Measurements from ENCODE around the gene SSBP3. TPM values are rescaled to one million over a fixed set of nuclear protein-coding genes. Genes with fewer than 3 reads are reported as not detected.
"Not testable (repeated sequence)": the region's sequence is repeated elsewhere in the genome, so short reads cannot be mapped to it uniquely, and the experiment has no call there.

The SSBP3 gene
- 21.7 TPM for total RNA-seq

GRCh38 chr1:54406339-54407153 is at the start of gene SSBP3:
Gene SSBP3 (minus strand): TSS chr1:54406394.
- ATAC-seq (peak; percentile 91), DNase-seq (ENCODE audit: low spot score) (peak; percentile 94)

GRCh38 chr1:54453509-54453908 is 47.3 kb upstream of the SSBP3 start:
- no peak for ATAC-seq
- DNase-seq (ENCODE audit: low spot score): no peak

GRCh38 chr1:54453022-54453421 is 46.8 kb upstream of the SSBP3 start:
- DNase-seq (ENCODE audit: low spot score): no peak

GRCh38 chr1:54449431-54449830 is 43.2 kb upstream of the SSBP3 start:
- not testable (repeated sequence) for ATAC-seq

More at GRCh38 chr1:54453022-54453421, 46.8 kb upstream of the SSBP3 start:
- ATAC-seq: no peak

GRCh38 chr1:54448801-54449200 is 42.6 kb upstream of the SSBP3 start:
- not testable (repeated sequence) for DNase-seq (ENCODE audit: low spot score); ATAC-seq

More at GRCh38 chr1:54449431-54449830, 43.2 kb upstream of the SSBP3 start:
- not testable (repeated sequence) for DNase-seq (ENCODE audit: low spot score)

GRCh38 chr1:54447081-54447480 is 40.9 kb upstream of the SSBP3 start:
- not testable (repeated sequence) for DNase-seq (ENCODE audit: low spot score); ATAC-seq

GRCh38 chr1:54442185-54442584 is 36.0 kb upstream of the SSBP3 start:
- DNase-seq (ENCODE audit: low spot score) (no peak), ATAC-seq (no peak)

GRCh38 chr1:54439550-54440223 is 33.5 kb upstream of the SSBP3 start:
- no peak for DNase-seq (ENCODE audit: low spot score)
- no peak for ATAC-seq

- no peak for DNase-seq (ENCODE audit: low spot score)
- ATAC-seq: no peak
Measured at GRCh38 chr1:54437783-54438182, 31.6 kb upstream of the SSBP3 start.

GRCh38 chr1:54436826-54437225 is 30.6 kb upstream of the SSBP3 start:
- ATAC-seq: no peak
- DNase-seq (ENCODE audit: low spot score): no peak

- no peak for ATAC-seq
- no peak for DNase-seq (ENCODE audit: low spot score)
Measured at GRCh38 chr1:54429838-54430237, 23.6 kb upstream of the SSBP3 start.

GRCh38 chr1:54428837-54429518 is 22.8 kb upstream of the SSBP3 start:
- DNase-seq (ENCODE audit: low spot score): no peak

GRCh38 chr1:54425152-54425584 is 19.0 kb upstream of the SSBP3 start:
- ATAC-seq (peak; percentile 98), DNase-seq (ENCODE audit: low spot score) (peak; percentile 88)

More at GRCh38 chr1:54428837-54429518, 22.8 kb upstream of the SSBP3 start:
- no peak for ATAC-seq

- DNase-seq (ENCODE audit: low spot score) (no peak), ATAC-seq (no peak)
Measured at GRCh38 chr1:54424398-54424797, 18.2 kb upstream of the SSBP3 start.

- DNase-seq (ENCODE audit: low spot score) (no peak), ATAC-seq (no peak)
Measured at GRCh38 chr1:54421101-54421504, 14.9 kb upstream of the SSBP3 start.

GRCh38 chr1:54418598-54418997 is 12.4 kb upstream of the SSBP3 start:
- not testable (repeated sequence) for ATAC-seq

GRCh38 chr1:54417123-54417522 is 10.9 kb upstream of the SSBP3 start:
- ATAC-seq: peak; percentile 28

More at GRCh38 chr1:54418598-54418997, 12.4 kb upstream of the SSBP3 start:
- DNase-seq (ENCODE audit: low spot score): not testable (repeated sequence)

GRCh38 chr1:54416435-54416834 is 10.2 kb upstream of the SSBP3 start:
- ATAC-seq (no peak), DNase-seq (ENCODE audit: low spot score) (no peak)

More at GRCh38 chr1:54417123-54417522, 10.9 kb upstream of the SSBP3 start:
- no peak for DNase-seq (ENCODE audit: low spot score)

GRCh38 chr1:54415991-54416390 is 9.8 kb upstream of the SSBP3 start:
- ATAC-seq: no peak
- DNase-seq (ENCODE audit: low spot score): no peak

GRCh38 chr1:54415533-54415932 is 9.3 kb upstream of the SSBP3 start:
- no peak for DNase-seq (ENCODE audit: low spot score)
- no peak for ATAC-seq

GRCh38 chr1:54413732-54414131 is 7.5 kb upstream of the SSBP3 start:
- ATAC-seq (no peak), DNase-seq (ENCODE audit: low spot score) (no peak)

Measured in left lobe of liver (tissue), 2 donors.